Measurements from ENCODE around the gene SLC12A3. TPM values are rescaled to one million over a fixed set of nuclear protein-coding genes. Genes with fewer than 3 reads are reported as not detected.
"Not testable (repeated sequence)": the region's sequence is repeated elsewhere in the genome, so short reads cannot be mapped to it uniquely, and the experiment has no call there.

The SLC12A3 gene
- total RNA-seq, 3 donors from 2014 or later: not detected

- no peaks in the 10 kb centered on the region for H3K4me1 ChIP-seq (ENCODE audit: low read depth)
- no peak overlapping the region for H3K4me3 ChIP-seq
- ATAC-seq (peak; percentile 42), DNase-seq (peak in 1 of 3 donors; percentile 78)
- H3K36me3 ChIP-seq (ENCODE audit: low read depth): no peaks in the 10 kb centered on the region
- intact Hi-C loops (cut with DNase I, micrococcal nuclease): loop anchor here in 1 of 2 donors (5.0 kb wide), 1 partner anchor 85 kb away; no protein-coding TSS in a partner anchor
- no peaks in the 10 kb centered on the region for H3K9me3 ChIP-seq
- TF ChIP-seq CTCF (IDR thresholded peaks at IDR 0.05): peak; percentile 67
These were observed 2.2 kb downstream of the SLC12A3 start for GRCh38 chr16:56866955-56867830.

GRCh38 chr16:56868175-56868574, 3.2 kb downstream of the SLC12A3 start:
- DNase-seq (no peak), ATAC-seq (no peak)
- H3K36me3 ChIP-seq (ENCODE audit: low read depth): no peaks in the 10 kb centered on the region
- H3K9me3 ChIP-seq: no peaks in the 10 kb centered on the region
- intact Hi-C loops (cut with DNase I, micrococcal nuclease): loop anchor here in 1 of 2 donors (5.0 kb wide), 1 partner anchor 84 kb away; no protein-coding TSS in a partner anchor
- H3K4me3 ChIP-seq: no peak overlapping the region
- H3K4me1 ChIP-seq (ENCODE audit: low read depth): no peaks in the 10 kb centered on the region
- no peak for TF ChIP-seq CTCF (IDR thresholded peaks at IDR 0.05)

GRCh38 chr16:56868766-56869165, 3.8 kb downstream of the SLC12A3 start:
- H3K36me3 ChIP-seq (ENCODE audit: low read depth); H3K4me1 ChIP-seq (ENCODE audit: low read depth); H3K9me3 ChIP-seq; ATAC-seq; DNase-seq; H3K4me3 ChIP-seq: not testable (repeated sequence)
- intact Hi-C loops (cut with DNase I, micrococcal nuclease): loop anchor here in 1 of 2 donors (5.0 kb wide), 1 partner anchor 84 kb away; no protein-coding TSS in a partner anchor

- no peak for TF ChIP-seq CTCF (IDR thresholded peaks at IDR 0.05)
- Histone ChIP-seq H3K9me3 (no peaks in the 10 kb centered on the region), H3K4me1 (ENCODE audit: low read depth) (no peaks in the 10 kb centered on the region), H3K36me3 (ENCODE audit: low read depth) (no peaks in the 10 kb centered on the region), H3K4me3 (no peak overlapping the region)
- intact Hi-C loops (cut with DNase I, micrococcal nuclease): loop anchor here in 1 of 2 donors (5.0 kb wide), 1 partner anchor 83 kb away; no protein-coding TSS in a partner anchor
- DNase-seq (peak in 1 of 3 donors; percentile 32), ATAC-seq (peak; percentile 34)
These were observed 4.7 kb downstream of the SLC12A3 start for GRCh38 chr16:56869513-56870275.

GRCh38 chr16:56870276-56870888, 5.4 kb downstream of the SLC12A3 start:
- no peaks in the 10 kb centered on the region for H3K9me3 ChIP-seq
- no peaks in the 10 kb centered on the region for H3K36me3 ChIP-seq (ENCODE audit: low read depth)
- no peak overlapping the region for H3K4me3 ChIP-seq
- peak; percentile 4 for ATAC-seq
- intact Hi-C loops (cut with DNase I, micrococcal nuclease): no loop called here
- no peaks in the 10 kb centered on the region for H3K4me1 ChIP-seq (ENCODE audit: low read depth)
- TF ChIP-seq CTCF (IDR thresholded peaks at IDR 0.05): no peak
- no peak for DNase-seq
